HG03457 (cell line): Measurements from ENCODE around the gene MCM6.
"Not testable (repeated sequence)": the region's sequence is repeated elsewhere in the genome, so short reads cannot be mapped to it uniquely, and the experiment has no call there.

ENCODE experiments used
- ATAC-seq: cut with Tn5 transposase; IDR thresholded peaks from one replicate; pipeline ENCODE4 v1.9.1; 2021; ENCODE audit warnings: moderate number of reproducible peaks; ENCODE audit not compliant: unreplicated experiment

MCM6 gene

GRCh38 chr2:135822855-135823254 lies 53.4 kb downstream of the MCM6 start:
- no peak for ATAC-seq

GRCh38 chr2:135821190-135821589 lies 55.1 kb downstream of the MCM6 start:
- ATAC-seq, result no peak

- peak; percentile 74 for ATAC-seq
These were observed 56.1 kb downstream of the MCM6 start for GRCh38 chr2:135820003-135820618.

GRCh38 chr2:135818937-135819610 lies 57.2 kb downstream of the MCM6 start:
- ATAC-seq, result no peak

- no peak for ATAC-seq
These were observed 58.3 kb downstream of the MCM6 start for GRCh38 chr2:135817951-135818350.

GRCh38 chr2:135817466-135817865 lies 58.8 kb downstream of the MCM6 start:
- ATAC-seq, result no peak

GRCh38 chr2:135815269-135815668 lies 61.0 kb downstream of the MCM6 start:
- ATAC-seq, result no peak

- no peak for ATAC-seq
These were observed 63.2 kb downstream of the MCM6 start for GRCh38 chr2:135812907-135813511.

GRCh38 chr2:135807874-135808273 lies 68.4 kb downstream of the MCM6 start:
- ATAC-seq, result not testable (repeated sequence)

GRCh38 chr2:135803278-135803677 lies 73.0 kb downstream of the MCM6 start:
- no peak for ATAC-seq

GRCh38 chr2:135802350-135802749 lies 73.9 kb downstream of the MCM6 start:
- ATAC-seq, result no peak

- no peak for ATAC-seq
These were observed 75.5 kb downstream of the MCM6 start for GRCh38 chr2:135800513-135801460.

GRCh38 chr2:135799738-135800137 lies 76.5 kb downstream of the MCM6 start:
- ATAC-seq, result no peak

- no peak for ATAC-seq
These were observed 77.5 kb downstream of the MCM6 start for GRCh38 chr2:135798762-135799161.

GRCh38 chr2:135798275-135798705 lies 78.0 kb downstream of the MCM6 start:
- ATAC-seq, result no peak

GRCh38 chr2:135797497-135798274 lies 78.6 kb downstream of the MCM6 start:
- peak; percentile 60 for ATAC-seq

GRCh38 chr2:135796606-135797005 lies 79.6 kb downstream of the MCM6 start:
- ATAC-seq, result no peak

- ATAC-seq, result not testable (repeated sequence)
These were observed 80.6 kb downstream of the MCM6 start for GRCh38 chr2:135795641-135796040.

- ATAC-seq, result no peak
These were observed 83.7 kb downstream of the MCM6 start for GRCh38 chr2:135792401-135793150.
